Epidermal melanocyte (primary cell): ENCODE results near the gene AADAC.
"Not testable (repeated sequence)": the region's sequence is repeated elsewhere in the genome, so short reads cannot be mapped to it uniquely, and the experiment has no call there.

Experiments used
- DNase-seq: peaks from one replicate; pipeline ENCODE4 v3.0.0; 2011; ENCODE audit warnings: low spot score; ENCODE audit not compliant: insufficient read length

Gene AADAC

GRCh38 chr3:151813799-151814198 is at the start of gene AADAC:
Gene AADAC, plus strand, starts transcription at chr3:151814116. Its CDS starts 47 bp downstream, at chr3:151814163.
- DNase-seq = no peak

GRCh38 chr3:151764699-151765098 is 49.2 kb upstream of the AADAC start:
- DNase-seq = not testable (repeated sequence)

GRCh38 chr3:151765685-151766084 is 48.2 kb upstream of the AADAC start:
- DNase-seq = no peak

- no peak for DNase-seq
Observed at GRCh38 chr3:151766454-151766853, 47.5 kb upstream of the AADAC start.

- DNase-seq = no peak
Observed at GRCh38 chr3:151768393-151768930, 45.5 kb upstream of the AADAC start.

- DNase-seq = no peak
Observed at GRCh38 chr3:151769175-151769574, 44.7 kb upstream of the AADAC start.

GRCh38 chr3:151770956-151771355 is 43.0 kb upstream of the AADAC start:
- no peak for DNase-seq

GRCh38 chr3:151772825-151773480 is 41.0 kb upstream of the AADAC start:
- DNase-seq = no peak

- no peak for DNase-seq
Observed at GRCh38 chr3:151774235-151774634, 39.7 kb upstream of the AADAC start.

GRCh38 chr3:151774910-151775309 is 39.0 kb upstream of the AADAC start:
- DNase-seq = no peak

- DNase-seq = no peak
Observed at GRCh38 chr3:151775314-151776258, 38.3 kb upstream of the AADAC start.

- no peak for DNase-seq
Observed at GRCh38 chr3:151776259-151776740, 37.6 kb upstream of the AADAC start.

- no peak for DNase-seq
Observed at GRCh38 chr3:151777880-151778279, 36.0 kb upstream of the AADAC start.

GRCh38 chr3:151787626-151788025 is 26.3 kb upstream of the AADAC start:
- DNase-seq = no peak

GRCh38 chr3:151788401-151788800 is 25.5 kb upstream of the AADAC start:
- no peak for DNase-seq

GRCh38 chr3:151789853-151790463 is 24.0 kb upstream of the AADAC start:
- DNase-seq = no peak

- DNase-seq = not testable (repeated sequence)
Observed at GRCh38 chr3:151790763-151791162, 23.2 kb upstream of the AADAC start.

GRCh38 chr3:151792411-151792810 is 21.5 kb upstream of the AADAC start:
- DNase-seq = no peak

GRCh38 chr3:151793636-151794035 is 20.3 kb upstream of the AADAC start:
- no peak for DNase-seq

- DNase-seq = no peak
Observed at GRCh38 chr3:151794080-151794479, 19.8 kb upstream of the AADAC start.

- no peak for DNase-seq
Observed at GRCh38 chr3:151795276-151795675, 18.6 kb upstream of the AADAC start.
